Measurements from ENCODE around the gene CST11.

The CST11 gene

GRCh38 chr20:23406880-23407279, 45.8 kb downstream of the CST11 start:
- TF ChIP-seq CTCF (IDR thresholded peaks at IDR 0.05), result no peak
- DNase-seq (ENCODE audit: low spot score), result no peak
- H3K27ac ChIP-seq, result no peak overlapping the region
- no peak overlapping the region for H3K4me3 ChIP-seq

GRCh38 chr20:23404196-23404595, 48.5 kb downstream of the CST11 start:
- no peak for DNase-seq (ENCODE audit: low spot score)
- TF ChIP-seq CTCF (IDR thresholded peaks at IDR 0.05), result no peak
- Histone ChIP-seq H3K4me3 (no peak overlapping the region), H3K27ac (no peak overlapping the region)

GRCh38 chr20:23403751-23404150, 48.9 kb downstream of the CST11 start:
- Histone ChIP-seq H3K27ac (no peak overlapping the region), H3K4me3 (no peak overlapping the region)
- no peak for DNase-seq (ENCODE audit: low spot score)
- no peak for TF ChIP-seq CTCF (IDR thresholded peaks at IDR 0.05)

- DNase-seq (ENCODE audit: low spot score), result no peak
- no peak overlapping the region for H3K27ac ChIP-seq
- no peak for TF ChIP-seq CTCF (IDR thresholded peaks at IDR 0.05)
- H3K4me3 ChIP-seq, result no peak overlapping the region
Observed at GRCh38 chr20:23401051-23401450, 51.6 kb downstream of the CST11 start.
